Right atrium auricular region (tissue), 2 donors: ENCODE measurements around the gene CSH1. TPM values are rescaled to one million over a fixed set of nuclear protein-coding genes. Genes with fewer than 3 reads are reported as not detected.
A peak's percentile ranks its signal among the peaks of the same experiment; 100 is the strongest.
"Not testable (repeated sequence)": the region's sequence is repeated elsewhere in the genome, so short reads cannot be mapped to it uniquely, and the experiment has no call there.

Experiments
- DNase-seq: peaks from one replicate; pipeline ENCODE4 v3.0.0-alpha.2; 2019; ENCODE audit warnings: low spot score
- H3K27ac ChIP-seq, 2 donors: fragments of 200-600 bp; sonication (generic); 1 replicate in 1 of 2; 2 replicates in 1 of 2; pipeline ENCODE4 v1.5.1; 2016 to 2019
- H3K27me3 ChIP-seq, 2 donors: fragments of 200-600 bp; sonication (generic); one replicate each; pipeline versions ENCODE4 v1.5.1 to v1.6.0; 2017 to 2019
- H3K36me3 ChIP-seq: fragments of 200-600 bp; sonication (generic); one replicate; pipeline ENCODE4 v1.5.1; 2016
- H3K4me1 ChIP-seq, 2 donors: fragments of 200-600 bp; sonication (generic); one replicate each; pipeline versions ENCODE4 v1.5.1 to v1.6.0; 2017 to 2019
- H3K4me3 ChIP-seq, 2 donors: fragments of 200-600 bp; sonication (generic); 1 replicate in 1 of 2; 2 replicates in 1 of 2; pipeline ENCODE4 v1.5.1; 2017 to 2019; ENCODE audit warnings: mild to moderate bottlenecking in 1 of 2, moderate library complexity in 1 of 2
- H3K9me3 ChIP-seq, 2 donors: fragments of 200-600 bp; sonication (generic); one replicate each; pipeline ENCODE4 v1.5.1; 2019
- total RNA-seq, 2 donors: library from RNA; depleted of rRNA; stranded (reverse); fragments of >200 nt; gene quantifications; one replicate each; pipeline ENCODE4 v1.1.0, GENCODE V29; 2016
- TF ChIP-seq, protein P1 (sequence below), 2 donors: fragments of 200-600 bp; sonication (generic); IDR thresholded peaks; one replicate each; pipeline ENCODE4 v1.5.1; 2019; ENCODE audit warnings: antibody characterized with exemption in 2 of 2

The CSH1 gene
- total RNA-seq, 2 donors from 2014 or later, result not detected

GRCh38 chr17:63910096-63910495, 13.7 kb upstream of the CSH1 start:
- no peak overlapping the region for H3K4me3 ChIP-seq
- H3K27ac ChIP-seq, result no peak overlapping the region
- no peaks in the 10 kb centered on the region for H3K9me3 ChIP-seq
- no peaks in the 10 kb centered on the region for H3K27me3 ChIP-seq
- H3K36me3 ChIP-seq, result no peaks in the 10 kb centered on the region
- H3K4me1 ChIP-seq, result no peaks in the 10 kb centered on the region
- DNase-seq, result no peak
- TF ChIP-seq, protein P1, sequence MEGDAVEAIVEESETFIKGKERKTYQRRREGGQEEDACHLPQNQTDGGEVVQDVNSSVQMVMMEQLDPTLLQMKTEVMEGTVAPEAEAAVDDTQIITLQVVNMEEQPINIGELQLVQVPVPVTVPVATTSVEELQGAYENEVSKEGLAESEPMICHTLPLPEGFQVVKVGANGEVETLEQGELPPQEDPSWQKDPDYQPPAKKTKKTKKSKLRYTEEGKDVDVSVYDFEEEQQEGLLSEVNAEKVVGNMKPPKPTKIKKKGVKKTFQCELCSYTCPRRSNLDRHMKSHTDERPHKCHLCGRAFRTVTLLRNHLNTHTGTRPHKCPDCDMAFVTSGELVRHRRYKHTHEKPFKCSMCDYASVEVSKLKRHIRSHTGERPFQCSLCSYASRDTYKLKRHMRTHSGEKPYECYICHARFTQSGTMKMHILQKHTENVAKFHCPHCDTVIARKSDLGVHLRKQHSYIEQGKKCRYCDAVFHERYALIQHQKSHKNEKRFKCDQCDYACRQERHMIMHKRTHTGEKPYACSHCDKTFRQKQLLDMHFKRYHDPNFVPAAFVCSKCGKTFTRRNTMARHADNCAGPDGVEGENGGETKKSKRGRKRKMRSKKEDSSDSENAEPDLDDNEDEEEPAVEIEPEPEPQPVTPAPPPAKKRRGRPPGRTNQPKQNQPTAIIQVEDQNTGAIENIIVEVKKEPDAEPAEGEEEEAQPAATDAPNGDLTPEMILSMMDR (IDR thresholded peaks at IDR 0.05), result no peak

GRCh38 chr17:63909586-63909985, 13.2 kb upstream of the CSH1 start:
- H3K9me3 ChIP-seq, H3K36me3 ChIP-seq, H3K27ac ChIP-seq, H3K4me3 ChIP-seq, H3K4me1 ChIP-seq, H3K27me3 ChIP-seq, DNase-seq: not testable (repeated sequence)

DNA sequence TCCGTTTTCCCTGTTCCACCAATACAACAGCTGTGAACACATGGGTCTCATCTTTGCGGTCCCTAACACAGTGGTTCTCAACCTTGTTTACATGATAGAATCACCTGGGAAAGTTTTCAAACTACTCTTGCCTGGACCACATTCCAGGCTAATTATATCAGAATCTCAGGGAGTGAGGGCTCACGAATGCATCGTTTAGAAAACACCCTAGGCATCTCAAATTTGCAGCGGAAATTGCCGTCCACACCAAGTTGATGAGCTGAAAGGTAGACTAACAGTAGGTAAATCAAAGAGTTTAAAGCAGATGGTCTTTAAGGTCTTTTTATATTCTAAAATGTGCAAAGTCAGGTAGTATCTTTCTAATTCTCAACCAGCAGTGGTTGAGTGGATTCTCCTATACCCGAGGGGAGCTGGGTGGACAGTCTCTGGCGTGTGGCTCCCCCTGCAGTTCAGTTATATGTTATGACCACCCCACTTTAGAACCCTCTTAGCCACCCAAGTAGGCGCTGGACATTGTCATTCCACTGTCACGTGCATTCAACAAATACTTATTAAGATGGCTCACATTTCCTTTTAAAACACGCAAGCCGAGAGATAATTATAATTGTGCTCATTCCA, 10.9 kb upstream of the CSH1 start:
- H3K36me3 ChIP-seq, H3K4me3 ChIP-seq, H3K4me1 ChIP-seq, DNase-seq, H3K27me3 ChIP-seq, H3K9me3 ChIP-seq, H3K27ac ChIP-seq: not testable (repeated sequence)

DNA sequence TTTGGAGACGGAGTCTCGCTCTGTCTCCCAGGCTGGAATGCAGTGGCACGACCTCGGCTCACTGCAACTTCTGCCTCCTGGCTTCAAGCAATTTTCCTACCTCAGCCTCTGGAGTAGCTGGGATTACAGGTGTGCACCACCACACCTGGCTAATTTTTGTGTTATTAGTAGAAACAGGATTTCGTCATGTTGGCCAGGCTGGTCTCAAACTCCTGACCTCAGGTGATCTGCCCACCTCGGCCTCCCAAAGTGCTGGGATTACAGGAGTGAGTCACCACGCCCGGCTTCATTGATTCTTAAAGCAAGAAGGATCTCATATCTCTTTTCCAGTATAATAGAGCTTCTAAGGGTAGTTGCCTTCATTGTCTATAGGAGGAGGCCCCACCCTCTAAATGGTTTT, 8.4 kb upstream of the CSH1 start:
- H3K27me3 ChIP-seq, H3K4me3 ChIP-seq, DNase-seq, H3K4me1 ChIP-seq, H3K9me3 ChIP-seq, H3K36me3 ChIP-seq, H3K27ac ChIP-seq: not testable (repeated sequence)

GRCh38 chr17:63903787-63904201, 7.4 kb upstream of the CSH1 start:
- H3K4me1 ChIP-seq, H3K4me3 ChIP-seq, H3K9me3 ChIP-seq, DNase-seq, H3K27ac ChIP-seq, H3K27me3 ChIP-seq, H3K36me3 ChIP-seq: not testable (repeated sequence)
- TF ChIP-seq, protein P1 (IDR thresholded peaks at IDR 0.05), result peak; percentile 15 to 60

GRCh38 chr17:63901971-63902370, 5.6 kb upstream of the CSH1 start:
- H3K27me3 ChIP-seq, H3K27ac ChIP-seq, H3K4me1 ChIP-seq, H3K9me3 ChIP-seq, DNase-seq, H3K36me3 ChIP-seq, H3K4me3 ChIP-seq: not testable (repeated sequence)

- not testable (repeated sequence) for H3K36me3 ChIP-seq, DNase-seq, H3K4me1 ChIP-seq, H3K9me3 ChIP-seq, H3K27ac ChIP-seq, H3K4me3 ChIP-seq, H3K27me3 ChIP-seq
Measured at GRCh38 chr17:63898899-63899798, 2.8 kb upstream of the CSH1 start.

GRCh38 chr17:63894821-63895220, 1.6 kb downstream of the CSH1 start:
- H3K4me3 ChIP-seq, H3K27ac ChIP-seq, DNase-seq, H3K9me3 ChIP-seq, H3K27me3 ChIP-seq, H3K4me1 ChIP-seq, H3K36me3 ChIP-seq: not testable (repeated sequence)

DNA sequence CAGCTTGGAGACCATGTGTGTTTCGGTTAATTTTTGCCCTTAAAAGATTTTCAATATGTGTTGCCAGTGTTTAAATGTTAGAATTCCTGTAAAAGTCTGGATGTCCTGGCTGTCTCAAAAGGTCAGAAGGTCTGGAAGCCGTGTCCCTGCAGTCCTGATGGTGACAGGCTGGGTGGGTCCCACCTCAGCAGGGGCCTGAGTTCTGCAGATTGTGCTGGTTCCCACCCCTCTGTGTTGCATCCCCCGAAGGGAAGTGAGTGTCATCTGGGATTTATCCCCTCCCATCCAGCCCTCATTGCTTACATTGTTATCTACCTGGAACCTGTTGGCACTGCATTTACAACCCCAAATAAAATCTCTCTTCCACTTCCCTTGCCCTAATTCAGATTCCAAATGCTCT, 2.4 kb downstream of the CSH1 start:
- H3K4me3 ChIP-seq, H3K27me3 ChIP-seq, DNase-seq, H3K36me3 ChIP-seq, H3K27ac ChIP-seq, H3K4me1 ChIP-seq, H3K9me3 ChIP-seq: not testable (repeated sequence)

GRCh38 chr17:63892316-63893037, 3.9 kb downstream of the CSH1 start:
- not testable (repeated sequence) for H3K36me3 ChIP-seq, H3K27ac ChIP-seq, H3K4me1 ChIP-seq, H3K4me3 ChIP-seq, H3K27me3 ChIP-seq, DNase-seq, H3K9me3 ChIP-seq
